ENCODE results near the gene MORC2. TPM values are rescaled to one million over a fixed set of nuclear protein-coding genes. Genes with fewer than 3 reads are reported as not detected.
A peak's percentile ranks its signal among the peaks of the same experiment; 100 is the strongest.

The MORC2 gene
- total and polyA plus RNA-seq, 8 donors, result 4.4 to 64.8 (median 17.0) TPM

GRCh38 chr22:30884211-30885000 lies 84.2 kb downstream of the MORC2 start:
- H3K27ac ChIP-seq, result no peak overlapping the region
- no peak overlapping the region for H3K4me3 ChIP-seq
- intact Hi-C loops (cut with DNase I; ENCODE audit: low total_unique reads), result no loop called here
- 86 to 93% (median 90%) methylated on average over 11 to 18 of the region's 18 CpGs for WGBS, 5 donors
- DNase-seq, result no peak
- peaks cover 4 to 23% (median 9%) of the 10 kb centered on the region in 4 donors for H3K36me3 ChIP-seq
- no peaks in the 10 kb centered on the region for H3K27me3 ChIP-seq
- H3K4me1 ChIP-seq, result peaks cover 0 to 12% (median 10%) of the 10 kb centered on the region in 4 donors
- H3K9me3 ChIP-seq, result no peaks in the 10 kb centered on the region
- TF ChIP-seq POLR2AphosphoS5 (IDR thresholded peaks at IDR 0.05), result no peak
- no peak for TF ChIP-seq CTCF (IDR thresholded peaks at IDR 0.05)
- TF ChIP-seq EP300 (IDR thresholded peaks at IDR 0.05), result no peak
- TF ChIP-seq POLR2A (IDR thresholded peaks at IDR 0.05), result no peak

GRCh38 chr22:30883586-30884145 lies 84.9 kb downstream of the MORC2 start:
- intact Hi-C loops (cut with DNase I; ENCODE audit: low total_unique reads), result no loop called here
- Histone ChIP-seq H3K36me3 (peaks cover 0 to 15% (median 2%) of the 10 kb centered on the region in 4 donors), H3K4me3 (no peak overlapping the region), H3K9me3 (no peaks in the 10 kb centered on the region), H3K27ac (no peak overlapping the region), H3K27me3 (no peaks in the 10 kb centered on the region), H3K4me1 (peaks cover 0 to 12% (median 10%) of the 10 kb centered on the region in 4 donors)
- 92 to 100% (median 97%) methylated on average over 4 to 7 of the region's 7 CpGs for WGBS, 5 donors
- DNase-seq, result no peak
- TF ChIP-seq EP300 (IDR thresholded peaks at IDR 0.05) (no peak), POLR2A (IDR thresholded peaks at IDR 0.05) (no peak), CTCF (IDR thresholded peaks at IDR 0.05) (no peak), POLR2AphosphoS5 (IDR thresholded peaks at IDR 0.05) (no peak)

- H3K27me3 ChIP-seq, result no peaks in the 10 kb centered on the region
- intact Hi-C loops (cut with DNase I; ENCODE audit: low total_unique reads), result no loop called here
- H3K36me3 ChIP-seq, result peaks cover 0 to 9% (median 2%) of the 10 kb centered on the region in 4 donors
- WGBS, 5 donors, result 89 to 100% (median 91%) methylated on average over 2 to 4 of the region's 4 CpGs
- TF ChIP-seq POLR2AphosphoS5 (IDR thresholded peaks at IDR 0.05) (no peak), POLR2A (IDR thresholded peaks at IDR 0.05) (no peak), EP300 (IDR thresholded peaks at IDR 0.05) (no peak), CTCF (IDR thresholded peaks at IDR 0.05) (no peak)
- no peaks in the 10 kb centered on the region for H3K9me3 ChIP-seq
- peak in 1 of 2 donors; percentile 7 for DNase-seq
- no peak overlapping the region for H3K4me3 ChIP-seq
- peaks cover 0 to 12% (median 10%) of the 10 kb centered on the region in 4 donors for H3K4me1 ChIP-seq
- H3K27ac ChIP-seq, result no peak overlapping the region
Observed at GRCh38 chr22:30882974-30883533, 85.5 kb downstream of the MORC2 start.

GRCh38 chr22:30882184-30882717 lies 86.3 kb downstream of the MORC2 start:
- peak overlapping the region in 1 of 5 donors; percentile 35 for H3K27ac ChIP-seq
- H3K9me3 ChIP-seq, result no peaks in the 10 kb centered on the region
- no peak overlapping the region for H3K4me3 ChIP-seq
- peaks cover 0 to 12% (median 10%) of the 10 kb centered on the region in 4 donors for H3K4me1 ChIP-seq
- intact Hi-C loops (cut with DNase I; ENCODE audit: low total_unique reads), result no loop called here
- peaks cover 0 to 1% (median 0%) of the 10 kb centered on the region in 4 donors for H3K36me3 ChIP-seq
- TF ChIP-seq CTCF (IDR thresholded peaks at IDR 0.05) (no peak), POLR2AphosphoS5 (IDR thresholded peaks at IDR 0.05) (no peak), EP300 (IDR thresholded peaks at IDR 0.05) (no peak), POLR2A (IDR thresholded peaks at IDR 0.05) (no peak)
- no peaks in the 10 kb centered on the region for H3K27me3 ChIP-seq
- peak in 1 of 2 donors; percentile 54 for DNase-seq
- 46 to 69% (median 54%) methylated on average over 6 of the region's 6 CpGs for WGBS, 5 donors
